GM20000 (cell line): ENCODE measurements around the gene GET4.

Source experiments
- DNase-seq: peaks from one replicate; pipeline ENCODE4 v3.0.0; 2012; ENCODE audit warnings: low spot score
- CTCF ChIP-seq: IDR thresholded peaks from 2 replicates; pipeline ENCODE4 v1.5.1; 2012; ENCODE audit warnings: mild to moderate bottlenecking, control low read depth; ENCODE audit errors: extremely low read depth, missing control alignments

Gene GET4

GRCh38 chr7:856444-857095 is 19.8 kb upstream of the GET4 start:
- no peak for DNase-seq
- no peak for TF ChIP-seq CTCF

- no peak for TF ChIP-seq CTCF
These were observed 18.7 kb upstream of the GET4 start for GRCh38 chr7:857661-858060.

GRCh38 chr7:859359-860030 is 16.9 kb upstream of the GET4 start:
- no peak for TF ChIP-seq CTCF
- DNase-seq = no peak

More at GRCh38 chr7:857661-858060, 18.7 kb upstream of the GET4 start:
- no peak for DNase-seq

- no peak for TF ChIP-seq CTCF
- DNase-seq = no peak
These were observed 16.2 kb upstream of the GET4 start for GRCh38 chr7:860149-860548.

- no peak for DNase-seq
- no peak for TF ChIP-seq CTCF
These were observed 15.1 kb upstream of the GET4 start for GRCh38 chr7:861222-861621.

- no peak for DNase-seq
- no peak for TF ChIP-seq CTCF
These were observed 14.2 kb upstream of the GET4 start for GRCh38 chr7:862157-862556.

GRCh38 chr7:863106-863505 is 13.2 kb upstream of the GET4 start:
- DNase-seq = no peak
- no peak for TF ChIP-seq CTCF
